GM21447 (cell line): ENCODE results near the gene LIPM.

Experiments used
- ATAC-seq: cut with Tn5 transposase; IDR thresholded peaks from one replicate; pipeline ENCODE4 v1.9.1; 2021; ENCODE audit not compliant: unreplicated experiment

Gene LIPM

GRCh38 chr10:88800152-88801125 is 2.1 kb upstream of the LIPM start:
- ATAC-seq: no peak

GRCh38 chr10:88803641-88804040 is 1.1 kb downstream of the LIPM start:
- no peak for ATAC-seq

GRCh38 chr10:88804083-88804812 is 1.7 kb downstream of the LIPM start:
- ATAC-seq: no peak

- ATAC-seq: no peak
Measured at GRCh38 chr10:88805361-88805760, 2.8 kb downstream of the LIPM start.

- ATAC-seq: no peak
Measured at GRCh38 chr10:88805924-88806323, 3.4 kb downstream of the LIPM start.

GRCh38 chr10:88809621-88810020 is 7.1 kb downstream of the LIPM start:
- ATAC-seq: no peak

- ATAC-seq: no peak
Measured at GRCh38 chr10:88810196-88810961, 7.8 kb downstream of the LIPM start.

GRCh38 chr10:88813200-88813599 is 10.7 kb downstream of the LIPM start:
- ATAC-seq: no peak

- no peak for ATAC-seq
Measured at GRCh38 chr10:88819290-88819689, 16.8 kb downstream of the LIPM start.

- no peak for ATAC-seq
Measured at GRCh38 chr10:88820748-88821401, 18.3 kb downstream of the LIPM start.

GRCh38 chr10:88826388-88826787 is 23.9 kb downstream of the LIPM start:
- no peak for ATAC-seq

GRCh38 chr10:88827671-88828070 is 25.1 kb downstream of the LIPM start:
- ATAC-seq: no peak

GRCh38 chr10:88828310-88828709 is 25.8 kb downstream of the LIPM start:
- ATAC-seq: no peak

- no peak for ATAC-seq
Measured at GRCh38 chr10:88830643-88831268, 28.2 kb downstream of the LIPM start.

GRCh38 chr10:88831709-88832108 is 29.2 kb downstream of the LIPM start:
- no peak for ATAC-seq

- no peak for ATAC-seq
Measured at GRCh38 chr10:88832376-88832775, 29.8 kb downstream of the LIPM start.

- no peak for ATAC-seq
Measured at GRCh38 chr10:88833156-88833555, 30.6 kb downstream of the LIPM start.

- no peak for ATAC-seq
Measured at GRCh38 chr10:88833723-88834122, 31.2 kb downstream of the LIPM start.

- ATAC-seq: peak; percentile 88
Measured at GRCh38 chr10:88835096-88835909, 32.8 kb downstream of the LIPM start.

GRCh38 chr10:88835910-88836221 is 33.3 kb downstream of the LIPM start:
- no peak for ATAC-seq
